HepG2 (cell line): ENCODE measurements around the gene DCTN2. TPM values are rescaled to one million over a fixed set of nuclear protein-coding genes. Genes with fewer than 3 reads are reported as not detected.

Experiments used
- HMGXB3 ChIP-seq: sonication (generic); formaldehyde crosslinking; IDR thresholded peaks from 2 replicates; pipeline ENCODE4 v1.4.0; 2020; ENCODE audit warnings: missing genetic modification reagents, borderline replicate concordance
- KDM3A ChIP-seq: IDR thresholded peaks from 2 replicates; pipeline ENCODE4 v1.6.1; 2018; ENCODE audit warnings: low read depth, missing compliant biosample characterization
- PRDM10 ChIP-seq: sonication (generic); formaldehyde crosslinking; IDR thresholded peaks from 2 replicates; pipeline ENCODE4 v1.4.0; 2020; ENCODE audit warnings: low read depth, missing genetic modification reagents
- PRMT3 ChIP-seq: sonication (generic); formaldehyde crosslinking; IDR thresholded peaks from 2 replicates; pipeline ENCODE4 v1.8.1; 2022; ENCODE audit warnings: low read depth, mild to moderate bottlenecking, moderate library complexity, missing genetic modification reagents, borderline replicate concordance
- SIN3A ChIP-seq: IDR thresholded peaks from 2 replicates; pipeline ENCODE4 v1.6.1; 2011; ENCODE audit warnings: low read depth, mild to moderate bottlenecking, control low read depth, low read length, borderline replicate concordance
- XBP1 ChIP-seq: sonication (generic); formaldehyde crosslinking; IDR thresholded peaks from 2 replicates; pipeline ENCODE4 v1.5.0; 2020; ENCODE audit warnings: missing genetic modification reagents
- ZC3H13 ChIP-seq: sonication (generic); formaldehyde crosslinking; IDR thresholded peaks from 2 replicates; pipeline ENCODE4 v1.8.1; 2023; ENCODE audit warnings: mild to moderate bottlenecking, missing genetic modification reagents, moderate library complexity
- ZC3H4 ChIP-seq: sonication (generic); formaldehyde crosslinking; IDR thresholded peaks from 2 replicates; pipeline ENCODE4 v1.4.0; 2020; ENCODE audit warnings: missing genetic modification reagents, borderline replicate concordance
- ZNF274 ChIP-seq: sonication (generic); formaldehyde crosslinking; IDR thresholded peaks from 2 replicates; pipeline ENCODE4 v1.5.1; 2020; ENCODE audit warnings: mild to moderate bottlenecking, missing genetic modification reagents
- ZNF382 ChIP-seq: sonication (generic); formaldehyde crosslinking; IDR thresholded peaks from 2 replicates; pipeline ENCODE4 v1.5.0; 2020; ENCODE audit warnings: missing genetic modification reagents, mild to moderate bottlenecking, borderline replicate concordance
- ZNF432 ChIP-seq: sonication (generic); formaldehyde crosslinking; IDR thresholded peaks from 2 replicates; pipeline ENCODE4 v1.5.0; 2020; ENCODE audit warnings: missing genetic modification reagents, mild to moderate bottlenecking, borderline replicate concordance
- ZNF598 ChIP-seq: sonication (generic); formaldehyde crosslinking; IDR thresholded peaks from 2 replicates; pipeline ENCODE4 v1.5.1; 2020; ENCODE audit warnings: mild to moderate bottlenecking, missing genetic modification reagents, borderline replicate concordance
- ZNF678 ChIP-seq: sonication (generic); formaldehyde crosslinking; IDR thresholded peaks from 2 replicates; pipeline ENCODE4 v1.4.0; 2020; ENCODE audit warnings: mild to moderate bottlenecking, missing genetic modification reagents
- ZNF891 ChIP-seq: sonication (generic); formaldehyde crosslinking; IDR thresholded peaks from 2 replicates; pipeline ENCODE4 v1.5.0; 2020; ENCODE audit warnings: mild to moderate bottlenecking, missing genetic modification reagents
- ZSCAN20 ChIP-seq: sonication (generic); formaldehyde crosslinking; IDR thresholded peaks from 2 replicates; pipeline ENCODE4 v1.4.0; 2020; ENCODE audit warnings: missing genetic modification reagents, mild to moderate bottlenecking, borderline replicate concordance
- ZZZ3 ChIP-seq: sonication (generic); formaldehyde crosslinking; IDR thresholded peaks from 2 replicates; pipeline ENCODE4 v1.4.0; 2020; ENCODE audit warnings: missing genetic modification reagents, mild to moderate bottlenecking, borderline replicate concordance
- polyA plus RNA-seq, 8 experiments: library from polyadenylated mRNA; depleted of rRNA in 3 of 8; stranded (reverse) in 7 of 8; unstranded in 1 of 8; fragments of >200 nt; fragmentation: Illumina TruSeq in 4 of 8; extraction: Trizol in 4 of 8; gene quantifications; 2 replicates each; pipeline versions ENCODE4 v1.2.1 to v1.2.3, GENCODE V29; 2011 to 2016; ENCODE audit warnings: low read depth in 4 of 8, missing spikeins in 1 of 8, mixed read lengths in 1 of 8; ENCODE audit not compliant: insufficient read depth in 1 of 8
- total RNA-seq, 5 experiments: library from RNA; depleted of rRNA; stranded (reverse); fragments of >200 nt; fragmentation: Illumina TruSeq; extraction: Trizol; gene quantifications; 2 replicates each; pipeline ENCODE4 v1.2.3, GENCODE V29; 2016; ENCODE audit warnings: low read depth in 1 of 5
- TF ChIP-seq, protein P1 (sequence below): sonication (generic); formaldehyde crosslinking; IDR thresholded peaks from 2 replicates; pipeline ENCODE4 v1.5.0; 2020; ENCODE audit warnings: missing genetic modification reagents
- TF ChIP-seq, protein P2 (sequence below): sonication (generic); formaldehyde crosslinking; IDR thresholded peaks from 2 replicates; pipeline ENCODE4 v1.8.0; 2022; ENCODE audit warnings: mild to moderate bottlenecking, missing genetic modification reagents; ENCODE audit not compliant: insufficient replicate concordance

Gene DCTN2
- total and polyA plus RNA-seq, 2 of the 13 experiments (the other 11 are each of a cell fraction or from before 2014, with no cell fraction given), result 72.0 to 77.4 TPM

DNA sequence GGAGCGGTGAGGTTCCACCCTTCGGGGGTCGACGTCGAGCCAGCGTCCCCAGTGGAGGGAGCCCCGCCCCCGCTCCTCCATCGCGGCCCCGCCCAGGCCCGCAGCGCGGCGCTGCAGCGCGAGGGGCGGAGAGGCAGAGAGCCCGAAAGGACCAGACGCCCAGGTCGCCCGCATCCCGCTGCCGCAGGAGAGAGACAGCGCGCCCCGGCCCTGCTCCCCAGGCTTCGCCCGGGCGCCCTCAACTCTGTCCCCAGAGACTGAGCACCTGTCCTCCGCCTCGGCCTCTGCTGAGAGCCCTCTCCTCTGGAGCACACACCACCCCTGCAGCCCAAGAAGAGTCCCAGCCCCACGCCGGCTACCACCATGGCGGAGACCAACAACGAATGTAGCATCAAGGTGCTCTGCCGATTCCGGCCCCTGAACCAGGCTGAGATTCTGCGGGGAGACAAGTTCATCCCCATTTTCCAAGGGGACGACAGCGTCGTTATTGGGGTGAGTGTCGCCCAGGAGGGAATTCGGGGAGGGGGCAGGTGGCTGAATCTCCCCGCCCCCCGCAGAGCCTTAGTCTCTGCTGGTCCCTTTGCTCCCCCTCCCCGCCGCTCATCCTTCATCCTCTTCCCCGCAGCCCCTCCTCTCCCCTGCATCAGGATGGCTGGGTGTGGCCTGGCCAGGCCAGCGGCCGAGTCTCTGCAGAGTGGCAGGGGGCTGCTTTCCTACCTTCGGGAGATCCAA is 3.1 kb upstream of the DCTN2 start, which contains the start of gene KIF5A (continued):
- no peak for TF ChIP-seq ZNF891
- TF ChIP-seq ZNF678 (CRISPR knock-in tag), result no peak
- no peak for TF ChIP-seq PRDM10 (CRISPR knock-in tag)
- TF ChIP-seq, protein P1, sequence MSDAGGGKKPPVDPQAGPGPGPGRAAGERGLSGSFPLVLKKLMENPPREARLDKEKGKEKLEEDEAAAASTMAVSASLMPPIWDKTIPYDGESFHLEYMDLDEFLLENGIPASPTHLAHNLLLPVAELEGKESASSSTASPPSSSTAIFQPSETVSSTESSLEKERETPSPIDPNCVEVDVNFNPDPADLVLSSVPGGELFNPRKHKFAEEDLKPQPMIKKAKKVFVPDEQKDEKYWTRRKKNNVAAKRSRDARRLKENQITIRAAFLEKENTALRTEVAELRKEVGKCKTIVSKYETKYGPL (CRISPR knock-in tag), result no peak
- no peak for TF ChIP-seq PRMT3 (CRISPR knock-in tag)
- no peak for TF ChIP-seq ZNF598 (CRISPR knock-in tag)
- TF ChIP-seq ZNF382 (CRISPR knock-in tag), result no peak
- TF ChIP-seq ZNF432 (CRISPR knock-in tag), result no peak
- no peak for TF ChIP-seq KDM3A (CRISPR knock-in tag)
- TF ChIP-seq, protein P2, sequence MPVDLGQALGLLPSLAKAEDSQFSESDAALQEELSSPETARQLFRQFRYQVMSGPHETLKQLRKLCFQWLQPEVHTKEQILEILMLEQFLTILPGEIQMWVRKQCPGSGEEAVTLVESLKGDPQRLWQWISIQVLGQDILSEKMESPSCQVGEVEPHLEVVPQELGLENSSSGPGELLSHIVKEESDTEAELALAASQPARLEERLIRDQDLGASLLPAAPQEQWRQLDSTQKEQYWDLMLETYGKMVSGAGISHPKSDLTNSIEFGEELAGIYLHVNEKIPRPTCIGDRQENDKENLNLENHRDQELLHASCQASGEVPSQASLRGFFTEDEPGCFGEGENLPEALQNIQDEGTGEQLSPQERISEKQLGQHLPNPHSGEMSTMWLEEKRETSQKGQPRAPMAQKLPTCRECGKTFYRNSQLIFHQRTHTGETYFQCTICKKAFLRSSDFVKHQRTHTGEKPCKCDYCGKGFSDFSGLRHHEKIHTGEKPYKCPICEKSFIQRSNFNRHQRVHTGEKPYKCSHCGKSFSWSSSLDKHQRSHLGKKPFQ (CRISPR knock-in tag), result no peak
- no peak for TF ChIP-seq ZSCAN20 (CRISPR knock-in tag)
- no peak for TF ChIP-seq XBP1 (CRISPR knock-in tag)
- no peak for TF ChIP-seq HMGXB3 (CRISPR knock-in tag)
- TF ChIP-seq ZC3H4 (CRISPR knock-in tag), result no peak
- no peak for TF ChIP-seq ZNF274 (CRISPR knock-in tag)
- TF ChIP-seq ZC3H13 (CRISPR knock-in tag), result no peak
- no peak for TF ChIP-seq SIN3A
- TF ChIP-seq ZZZ3 (CRISPR knock-in tag), result no peak
